Chondrocyte (in vitro differentiated cells): Measurements from ENCODE around the gene BRWD1. TPM values are rescaled to one million over a fixed set of nuclear protein-coding genes. Genes with fewer than 3 reads are reported as not detected.
"Not testable (repeated sequence)": the region's sequence is repeated elsewhere in the genome, so short reads cannot be mapped to it uniquely, and the experiment has no call there.

Experiments
- DNase-seq: peaks from one replicate; pipeline ENCODE4 v3.0.0; 2021; ENCODE audit warnings: mixed read lengths, low spot score
- H3K27ac Mint-ChIP-seq: one replicate; pipeline ENCODE4 v1.8.0; 2021; ENCODE audit warnings: mild to moderate bottlenecking, moderate library complexity, mixed read lengths; ENCODE audit not compliant: unreplicated experiment
- H3K27me3 Mint-ChIP-seq: 2 replicates; pipeline ENCODE4 v1.8.0; 2021; ENCODE audit warnings: low read depth, mixed read lengths
- H3K36me3 Mint-ChIP-seq: 2 replicates; pipeline ENCODE4 v1.8.0; 2021; ENCODE audit warnings: low read depth, mixed read lengths
- H3K4me1 Mint-ChIP-seq: 2 replicates; pipeline ENCODE4 v1.8.0; 2021; ENCODE audit warnings: low read depth, mild to moderate bottlenecking, mixed read lengths
- H3K4me3 Mint-ChIP-seq: one replicate; pipeline ENCODE4 v1.8.0; 2021; ENCODE audit warnings: mild to moderate bottlenecking, moderate library complexity, mixed read lengths; ENCODE audit not compliant: unreplicated experiment
- H3K9me3 Mint-ChIP-seq: 2 replicates; pipeline ENCODE4 v1.8.0; 2021; ENCODE audit warnings: low read depth, mixed read lengths
- CTCF ChIP-seq: fragments of 200-600 bp; sonication (generic); IDR thresholded peaks from 2 replicates; pipeline ENCODE4 v1.5.0; 2021; ENCODE audit warnings: antibody characterized with exemption, mild to moderate bottlenecking, moderate library complexity
- total RNA-seq: library from RNA; stranded (reverse); gene quantifications from 3 replicates; pipeline ENCODE4 v1.2.1, GENCODE V29; 2021

BRWD1 gene
- total RNA-seq, 1 donor from 2014 or later, result 26.5 TPM

GRCh38 chr21:39141502-39141901, 171.9 kb downstream of the BRWD1 start:
- Mint-ChIP-seq H3K27me3 (no peaks in the 10 kb centered on the region), H3K4me3 (no peak overlapping the region), H3K27ac (no peak overlapping the region), H3K9me3 (peaks cover 17% of the 10 kb centered on the region), H3K4me1 (peaks cover 15% of the 10 kb centered on the region), H3K36me3 (no peaks in the 10 kb centered on the region)
- no peak for TF ChIP-seq CTCF
- no peak for DNase-seq

DNA sequence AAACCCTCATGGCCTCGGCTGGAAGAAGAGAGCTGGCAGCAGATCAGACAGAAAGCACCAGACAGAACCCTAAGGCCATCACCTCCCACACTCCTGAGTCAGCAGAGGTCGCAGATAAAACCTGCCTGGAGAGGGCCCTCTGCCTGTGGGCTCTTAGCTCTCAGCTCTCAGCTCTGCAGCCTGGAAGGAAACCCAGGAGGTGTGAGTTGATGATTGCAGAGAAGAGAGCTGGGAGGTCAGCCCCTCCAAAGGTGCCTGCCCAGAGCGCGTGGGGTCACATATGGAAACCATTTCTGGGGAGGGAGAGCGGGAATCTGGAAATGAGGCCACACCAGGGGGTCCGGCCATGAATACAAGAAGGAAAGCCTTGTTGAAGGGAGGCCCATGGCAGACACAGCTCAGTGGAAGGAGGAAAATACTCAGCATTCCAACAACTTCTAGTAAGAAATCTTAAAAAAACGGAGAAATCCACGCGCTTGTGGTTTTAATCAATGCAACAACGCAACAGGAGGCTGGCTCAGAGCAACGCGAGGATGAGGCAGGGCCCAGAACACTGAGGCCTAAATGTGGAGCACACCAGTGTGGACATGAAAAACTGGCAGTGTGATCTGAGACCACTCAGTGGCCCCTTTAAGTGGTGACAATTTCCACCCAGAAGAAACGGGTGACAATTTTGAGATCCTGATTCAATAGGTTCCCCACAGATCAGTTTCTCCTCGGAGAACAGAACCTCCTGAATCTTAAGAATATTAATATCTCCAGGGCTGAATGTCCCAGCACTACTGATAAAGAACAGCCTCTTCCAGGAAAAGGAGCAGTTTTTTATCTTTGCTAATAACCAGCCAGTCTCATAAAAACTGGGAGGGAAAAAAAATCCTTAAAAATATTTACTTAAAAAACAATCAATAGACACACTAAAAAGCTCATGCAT, 175.9 kb downstream of the BRWD1 start:
- H3K9me3 Mint-ChIP-seq, result no peaks in the 10 kb centered on the region
- DNase-seq, result no peak
- no peaks in the 10 kb centered on the region for H3K27me3 Mint-ChIP-seq
- no peak for TF ChIP-seq CTCF
- no peak overlapping the region for H3K4me3 Mint-ChIP-seq
- H3K36me3 Mint-ChIP-seq, result no peaks in the 10 kb centered on the region
- H3K4me1 Mint-ChIP-seq, result peaks cover 18% of the 10 kb centered on the region
- H3K27ac Mint-ChIP-seq, result peak overlapping the region; percentile 80

DNA sequence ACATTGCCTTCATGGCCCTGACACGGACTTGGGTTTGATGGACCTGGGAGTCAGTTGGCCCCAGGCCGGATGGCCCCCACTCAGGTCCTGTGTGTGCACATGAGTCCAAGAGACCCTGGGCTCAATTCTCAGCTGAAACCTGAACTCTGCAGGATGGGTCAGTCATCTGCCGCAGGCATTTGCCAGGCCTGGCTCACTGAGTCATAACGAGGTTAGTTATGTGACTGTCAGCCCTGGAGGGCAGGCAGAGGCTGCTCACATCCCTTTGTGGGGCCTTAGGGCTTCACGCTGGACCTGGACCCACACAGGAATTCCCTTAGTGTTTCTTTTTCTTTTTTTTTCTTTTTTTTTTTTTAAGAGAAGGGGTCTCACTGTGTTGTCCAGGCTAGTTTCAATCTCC, 176.7 kb downstream of the BRWD1 start:
- no peak overlapping the region for H3K4me3 Mint-ChIP-seq
- no peaks in the 10 kb centered on the region for H3K9me3 Mint-ChIP-seq
- H3K27me3 Mint-ChIP-seq, result no peaks in the 10 kb centered on the region
- no peak for TF ChIP-seq CTCF
- H3K36me3 Mint-ChIP-seq, result no peaks in the 10 kb centered on the region
- no peak overlapping the region for H3K27ac Mint-ChIP-seq
- H3K4me1 Mint-ChIP-seq, result peaks cover 18% of the 10 kb centered on the region
- DNase-seq, result no peak

- peaks cover 18% of the 10 kb centered on the region for H3K4me1 Mint-ChIP-seq
- H3K27ac Mint-ChIP-seq, H3K36me3 Mint-ChIP-seq, H3K27me3 Mint-ChIP-seq, H3K4me3 Mint-ChIP-seq, DNase-seq, H3K9me3 Mint-ChIP-seq: not testable (repeated sequence)
- peak; percentile 69 for TF ChIP-seq CTCF
These were observed 177.3 kb downstream of the BRWD1 start for GRCh38 chr21:39136138-39136537.

DNA sequence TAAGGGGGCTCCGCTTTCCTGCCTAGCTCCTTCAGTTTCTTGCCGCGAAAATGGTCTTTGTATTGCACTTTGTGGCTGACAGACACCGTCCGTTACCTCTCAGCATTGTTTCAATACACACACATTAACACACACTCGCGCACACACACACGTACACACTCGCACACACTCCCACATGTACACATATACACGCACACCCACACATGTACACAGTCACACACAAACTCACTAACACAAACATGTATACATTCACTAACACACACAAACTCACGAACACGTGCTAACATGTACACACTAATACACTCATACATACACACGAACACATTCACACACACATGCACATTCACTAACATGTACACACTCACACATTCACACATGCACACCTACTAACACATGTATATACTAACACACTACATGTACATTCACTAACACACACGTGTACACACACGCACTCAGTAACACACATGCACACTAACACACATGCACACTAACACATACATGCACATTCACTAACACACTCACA, 179.1 kb downstream of the BRWD1 start:
- H3K4me3 Mint-ChIP-seq, result no peak overlapping the region
- H3K27me3 Mint-ChIP-seq, result no peaks in the 10 kb centered on the region
- no peaks in the 10 kb centered on the region for H3K9me3 Mint-ChIP-seq
- H3K27ac Mint-ChIP-seq, result no peak overlapping the region
- no peak for TF ChIP-seq CTCF
- no peak for DNase-seq
- H3K4me1 Mint-ChIP-seq, result peaks cover 18% of the 10 kb centered on the region
- no peaks in the 10 kb centered on the region for H3K36me3 Mint-ChIP-seq

Other genes starting within 250 kb of the BRWD1 start
- gene PSMG1, start 130.2 kb downstream of the BRWD1 start, total RNA-seq, result 56.7 to 72.5 TPM (median 66.4 TPM) in 3 replicates
- 218 to 266 TPM (median 230 TPM) in 3 replicates for gene HMGN1, start 35.5 kb upstream of the BRWD1 start, total RNA-seq
- gene LCA5L, start 132.1 kb upstream of the BRWD1 start, total RNA-seq, result 0.56 to 2.4 TPM (median 0.92 TPM) in 3 replicates
- 2.4 to 3.3 TPM (median 2.8 TPM) in 3 replicates for gene SH3BGR, start 138.3 kb upstream of the BRWD1 start, total RNA-seq